Activated CD4-positive, alpha-beta T cell treated with anti-CD3 and anti-CD28 coated beads, Interleukin-2, Interleukin-4, amounts not matched to agents 100 ng/mL and 50 ng/mL, durations not matched to agents 16 hours and 8 hours (primary cell): ENCODE results near the gene KRI1.

Source experiments
- DNase-seq: peaks from one replicate; pipeline ENCODE4 v3.0.0-alpha.2; 2020; ENCODE audit warnings: low spot score

The KRI1 gene

GRCh38 chr19:10565567-10566407 is at the start of gene KRI1:
Gene KRI1, minus strand, starts transcription at chr19:10566010. Its CDS starts 11 bp downstream, at chr19:10565999.
- peak; percentile 99 for DNase-seq

GRCh38 chr19:10612499-10613119 is 46.8 kb upstream of the KRI1 start:
- no peak for DNase-seq

- DNase-seq: no peak
Measured at GRCh38 chr19:10611907-10612306, 46.1 kb upstream of the KRI1 start.

- DNase-seq: peak; percentile 6
Measured at GRCh38 chr19:10604460-10604980, 38.7 kb upstream of the KRI1 start.

GRCh38 chr19:10603873-10604459 is 38.2 kb upstream of the KRI1 start:
- peak; percentile 22 for DNase-seq

- DNase-seq: peak; percentile 64
Measured at GRCh38 chr19:10603084-10603872, 37.5 kb upstream of the KRI1 start.

GRCh38 chr19:10602330-10603083 is 36.7 kb upstream of the KRI1 start:
- DNase-seq: peak; percentile 87

- no peak for DNase-seq
Measured at GRCh38 chr19:10601999-10602329, 36.2 kb upstream of the KRI1 start.

- DNase-seq: no peak
Measured at GRCh38 chr19:10600149-10600548, 34.3 kb upstream of the KRI1 start.

GRCh38 chr19:10593820-10594637 is 28.2 kb upstream of the KRI1 start:
- no peak for DNase-seq

GRCh38 chr19:10593148-10593547 is 27.3 kb upstream of the KRI1 start:
- DNase-seq: no peak

- no peak for DNase-seq
Measured at GRCh38 chr19:10587839-10588150, 22.0 kb upstream of the KRI1 start.

- no peak for DNase-seq
Measured at GRCh38 chr19:10587022-10587838, 21.4 kb upstream of the KRI1 start, which contains the start of gene AP1M2. Gene AP1M2, minus strand, starts transcription at chr19:10587312. Its CDS starts 81 bp downstream, at chr19:10587231.

- DNase-seq: no peak
Measured at GRCh38 chr19:10586396-10586795, 20.6 kb upstream of the KRI1 start.

GRCh38 chr19:10583036-10583776 is 17.4 kb upstream of the KRI1 start:
- no peak for DNase-seq

GRCh38 chr19:10582091-10582490 is 16.3 kb upstream of the KRI1 start:
- DNase-seq: no peak

GRCh38 chr19:10580979-10581631 is 15.3 kb upstream of the KRI1 start:
- DNase-seq: peak; percentile 89

- DNase-seq: no peak
Measured at GRCh38 chr19:10577951-10578350, 12.1 kb upstream of the KRI1 start.
